C4-2B (cell line): Measurements from ENCODE around the gene FSTL4.

Source experiments
- H3K27ac ChIP-seq: fragments of 450-650 bp; 2 replicates; pipeline ENCODE4 v1.5.1; 2017
- CTCF ChIP-seq: fragments of 450-650 bp; conservative IDR thresholded peaks from 2 replicates; pipeline ENCODE4 v1.5.1; 2017; ENCODE audit warnings: mild to moderate bottlenecking
- ZFX ChIP-seq: fragments of 450-650 bp; IDR thresholded peaks from 2 replicates; pipeline ENCODE4 v1.6.1; 2017

FSTL4 gene

GRCh38 chr5:133514456-133514855 lies 97.9 kb downstream of the FSTL4 start:
- H3K27ac ChIP-seq, result no peak overlapping the region
- TF ChIP-seq CTCF, result no peak
- TF ChIP-seq ZFX, result no peak

- H3K27ac ChIP-seq, result no peak overlapping the region
- no peak for TF ChIP-seq CTCF
- TF ChIP-seq ZFX, result no peak
Measured at GRCh38 chr5:133512896-133513295, 99.4 kb downstream of the FSTL4 start.

- TF ChIP-seq ZFX, result no peak
- no peak for TF ChIP-seq CTCF
- H3K27ac ChIP-seq, result no peak overlapping the region
Measured at GRCh38 chr5:133511653-133512235, 100.6 kb downstream of the FSTL4 start.

GRCh38 chr5:133510634-133511262 lies 101.6 kb downstream of the FSTL4 start:
- TF ChIP-seq CTCF, result no peak
- TF ChIP-seq ZFX, result no peak
- no peak overlapping the region for H3K27ac ChIP-seq

GRCh38 chr5:133509742-133510079 lies 102.6 kb downstream of the FSTL4 start:
- TF ChIP-seq ZFX (no peak), CTCF (no peak)
- H3K27ac ChIP-seq, result no peak overlapping the region

GRCh38 chr5:133508845-133509741 lies 103.2 kb downstream of the FSTL4 start:
- no peak for TF ChIP-seq ZFX
- TF ChIP-seq CTCF, result no peak
- H3K27ac ChIP-seq, result no peak overlapping the region

- no peak overlapping the region for H3K27ac ChIP-seq
- TF ChIP-seq ZFX, result no peak
- TF ChIP-seq CTCF, result no peak
Measured at GRCh38 chr5:133508331-133508730, 104.0 kb downstream of the FSTL4 start.
